GM19468 (cell line): ENCODE measurements around the gene RARA.
A peak's percentile ranks its signal among the peaks of the same experiment; 100 is the strongest.

Experiments used
- ATAC-seq: cut with Tn5 transposase; IDR thresholded peaks from one replicate; pipeline ENCODE4 v1.9.1; 2021; ENCODE audit warnings: mild to moderate bottlenecking, moderate library complexity, moderate number of reproducible peaks; ENCODE audit not compliant: unreplicated experiment; ENCODE audit errors: extremely low read depth

RARA gene

GRCh38 chr17:40309031-40309948 lies at the start of gene RARA:
Gene RARA, plus strand, starts transcription at chr17:40309180. Its CDS starts 22,039 bp downstream, at chr17:40331219.
- ATAC-seq: no peak

- ATAC-seq: no peak
Measured at GRCh38 chr17:40259505-40259904, 49.5 kb upstream of the RARA start.

- ATAC-seq: no peak
Measured at GRCh38 chr17:40260528-40260927, 48.5 kb upstream of the RARA start.

- ATAC-seq: no peak
Measured at GRCh38 chr17:40264458-40265185, 44.4 kb upstream of the RARA start.

- ATAC-seq: no peak
Measured at GRCh38 chr17:40265337-40265736, 43.6 kb upstream of the RARA start.

GRCh38 chr17:40266882-40267281 lies 42.1 kb upstream of the RARA start:
- ATAC-seq: no peak

GRCh38 chr17:40268141-40268712 lies 40.8 kb upstream of the RARA start:
- ATAC-seq: no peak

- no peak for ATAC-seq
Measured at GRCh38 chr17:40278414-40278813, 30.6 kb upstream of the RARA start.

- ATAC-seq: no peak
Measured at GRCh38 chr17:40279402-40279801, 29.6 kb upstream of the RARA start.

GRCh38 chr17:40281663-40282062 lies 27.3 kb upstream of the RARA start:
- no peak for ATAC-seq

GRCh38 chr17:40283662-40284061 lies 25.3 kb upstream of the RARA start:
- no peak for ATAC-seq

- no peak for ATAC-seq
Measured at GRCh38 chr17:40284085-40284713, 24.8 kb upstream of the RARA start.

GRCh38 chr17:40286473-40286872 lies 22.5 kb upstream of the RARA start:
- ATAC-seq: no peak

GRCh38 chr17:40287159-40287493 lies 21.9 kb upstream of the RARA start:
- no peak for ATAC-seq

GRCh38 chr17:40287494-40288369 lies 21.2 kb upstream of the RARA start, which contains the start of gene CDC6:
Gene CDC6, plus strand, starts transcription at chr17:40287879. Its CDS starts 1,542 bp downstream, at chr17:40289421.
- ATAC-seq: peak; percentile 76

- ATAC-seq: no peak
Measured at GRCh38 chr17:40290629-40291280, 18.2 kb upstream of the RARA start.

- ATAC-seq: no peak
Measured at GRCh38 chr17:40291281-40291664, 17.7 kb upstream of the RARA start.

- ATAC-seq: no peak
Measured at GRCh38 chr17:40293363-40293762, 15.6 kb upstream of the RARA start.
